PC-3 (cell line): Measurements from ENCODE around the gene C2CD4A.

Source experiments
- CTCF ChIP-seq: fragments of 300-600 bp; sonication (generic); conservative IDR thresholded peaks from 2 replicates; pipeline ENCODE4 v1.5.1; 2017; ENCODE audit warnings: antibody characterized with exemption, low read depth, mild to moderate bottlenecking, low read length
- EZH2 ChIP-seq: fragments of 300-600 bp; sonication (generic); IDR thresholded peaks from one replicate; pipeline ENCODE4 v1.6.1; 2017; ENCODE audit warnings: antibody characterized with exemption, mild to moderate bottlenecking, low read length; ENCODE audit not compliant: unreplicated experiment
- EZH2phosphoT487 ChIP-seq: fragments of 300-600 bp; sonication (generic); IDR thresholded peaks from 2 replicates; pipeline ENCODE4 v1.6.1; 2018; ENCODE audit warnings: mild to moderate bottlenecking, antibody characterized with exemption, low read length, borderline replicate concordance

DNA sequence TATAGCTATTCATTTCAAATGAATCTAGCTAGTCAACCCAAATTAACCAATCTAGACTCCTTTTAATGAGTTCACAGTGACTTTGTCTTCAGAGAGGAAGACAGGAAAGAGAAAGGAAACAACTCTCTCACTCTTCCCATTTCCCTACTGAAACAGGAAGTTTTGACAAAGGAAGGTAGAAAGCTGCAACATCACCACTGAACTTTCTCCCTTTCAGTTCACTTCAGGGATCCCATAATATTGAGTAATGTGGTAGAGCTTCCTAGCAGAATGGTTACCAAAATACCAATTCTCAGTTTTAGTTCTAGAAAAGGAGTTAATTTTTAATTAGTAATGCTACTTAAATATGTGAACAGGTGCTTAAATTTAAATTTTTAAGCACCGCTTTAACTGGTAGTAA is 14.1 kb upstream of the C2CD4A start:
- TF ChIP-seq CTCF (no peak), EZH2 (no peak), EZH2phosphoT487 (no peak)
